Nephron (organoid): ENCODE measurements around the gene PLCL1.
"Not testable (repeated sequence)": the region's sequence is repeated elsewhere in the genome, so short reads cannot be mapped to it uniquely, and the experiment has no call there.

Source experiments
- H3K27ac Mint-ChIP-seq, 3 experiments: 2 replicates each; pipeline ENCODE4 v1.8.0; 2020; ENCODE audit warnings: mixed read lengths in 3 of 3, mild to moderate bottlenecking in 2 of 3, moderate library complexity in 1 of 3
- H3K27me3 Mint-ChIP-seq: 2 replicates; pipeline ENCODE4 v1.8.0; 2021; ENCODE audit warnings: low read depth, mild to moderate bottlenecking, moderate library complexity, mixed read lengths
- H3K36me3 Mint-ChIP-seq: 2 replicates; pipeline ENCODE4 v1.8.0; 2020; ENCODE audit warnings: low read depth, mixed read lengths
- H3K4me1 Mint-ChIP-seq: 2 replicates; pipeline ENCODE4 v1.8.0; 2020; ENCODE audit warnings: mixed read lengths
- H3K4me3 Mint-ChIP-seq, 3 experiments: 2 replicates each; pipeline ENCODE4 v1.8.0; 2020; ENCODE audit warnings: mild to moderate bottlenecking in 3 of 3, mixed read lengths in 3 of 3, moderate library complexity in 2 of 3
- H3K9me3 Mint-ChIP-seq: 2 replicates; pipeline ENCODE4 v1.8.0; 2020; ENCODE audit warnings: mixed read lengths
- TF ChIP-seq, protein P1 (sequence below), 3 experiments: fragments of 200-600 bp; sonication (generic); IDR thresholded peaks; one replicate each; pipeline ENCODE4 v1.5.0; 2021; ENCODE audit warnings: antibody characterized with exemption in 3 of 3; ENCODE audit not compliant: unreplicated experiment in 3 of 3

Gene PLCL1

DNA sequence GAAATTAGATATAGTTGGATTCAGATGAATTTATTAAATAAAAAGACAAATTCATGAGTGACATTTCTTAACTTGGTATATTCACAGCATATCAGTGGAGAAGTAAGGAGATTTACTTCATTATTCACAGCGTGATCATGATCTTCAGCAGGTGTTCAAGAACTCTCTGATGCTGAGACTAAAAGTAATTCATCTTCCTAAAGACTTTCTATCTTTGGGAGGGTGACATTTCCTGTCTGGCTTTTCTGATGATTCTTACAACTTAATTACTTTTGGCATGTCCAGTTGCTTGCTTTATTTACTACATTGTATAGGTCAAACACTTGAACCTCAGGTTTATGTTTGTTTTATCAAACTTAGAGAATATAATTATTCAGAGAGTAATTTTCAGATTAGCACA lies 224.6 kb downstream of the PLCL1 start:
- H3K27ac Mint-ChIP-seq: peak overlapping the region in 1 of 3 experiments; percentile 3
- H3K4me1 Mint-ChIP-seq: peaks cover 17% of the 10 kb centered on the region
- TF ChIP-seq, protein P1, sequence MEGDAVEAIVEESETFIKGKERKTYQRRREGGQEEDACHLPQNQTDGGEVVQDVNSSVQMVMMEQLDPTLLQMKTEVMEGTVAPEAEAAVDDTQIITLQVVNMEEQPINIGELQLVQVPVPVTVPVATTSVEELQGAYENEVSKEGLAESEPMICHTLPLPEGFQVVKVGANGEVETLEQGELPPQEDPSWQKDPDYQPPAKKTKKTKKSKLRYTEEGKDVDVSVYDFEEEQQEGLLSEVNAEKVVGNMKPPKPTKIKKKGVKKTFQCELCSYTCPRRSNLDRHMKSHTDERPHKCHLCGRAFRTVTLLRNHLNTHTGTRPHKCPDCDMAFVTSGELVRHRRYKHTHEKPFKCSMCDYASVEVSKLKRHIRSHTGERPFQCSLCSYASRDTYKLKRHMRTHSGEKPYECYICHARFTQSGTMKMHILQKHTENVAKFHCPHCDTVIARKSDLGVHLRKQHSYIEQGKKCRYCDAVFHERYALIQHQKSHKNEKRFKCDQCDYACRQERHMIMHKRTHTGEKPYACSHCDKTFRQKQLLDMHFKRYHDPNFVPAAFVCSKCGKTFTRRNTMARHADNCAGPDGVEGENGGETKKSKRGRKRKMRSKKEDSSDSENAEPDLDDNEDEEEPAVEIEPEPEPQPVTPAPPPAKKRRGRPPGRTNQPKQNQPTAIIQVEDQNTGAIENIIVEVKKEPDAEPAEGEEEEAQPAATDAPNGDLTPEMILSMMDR (IDR thresholded peaks at IDR 0.05; ENCODE audit: unreplicated experiment in 3 of 3): no peak
- no peaks in the 10 kb centered on the region for H3K27me3 Mint-ChIP-seq
- no peak overlapping the region for H3K4me3 Mint-ChIP-seq
- H3K36me3 Mint-ChIP-seq: no peaks in the 10 kb centered on the region
- no peaks in the 10 kb centered on the region for H3K9me3 Mint-ChIP-seq

DNA sequence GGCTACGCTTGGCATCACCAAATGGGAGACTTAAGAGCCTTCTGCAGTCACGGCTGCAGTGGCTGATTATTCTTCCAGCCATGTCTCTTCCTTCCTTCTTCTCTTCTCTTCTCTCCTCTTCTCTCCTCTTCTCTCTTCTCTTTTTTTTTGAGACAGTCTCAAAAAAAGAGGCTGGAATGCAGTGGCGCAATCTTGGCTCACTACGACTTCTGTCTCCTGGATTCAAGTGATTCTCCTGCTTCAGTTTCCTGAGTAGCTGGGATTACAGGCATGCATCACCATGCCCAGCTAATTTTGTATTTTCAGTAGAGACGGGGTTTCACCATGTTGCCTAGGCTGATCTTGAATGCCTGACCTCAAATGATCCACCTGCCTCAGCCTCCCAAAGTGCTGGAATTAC lies 225.2 kb downstream of the PLCL1 start:
- H3K9me3 Mint-ChIP-seq, H3K4me3 Mint-ChIP-seq, H3K27me3 Mint-ChIP-seq, H3K36me3 Mint-ChIP-seq: not testable (repeated sequence)
- Mint-ChIP-seq H3K4me1 (peaks cover 17% of the 10 kb centered on the region), H3K27ac (peak overlapping the region in 1 of 3 experiments; percentile 3)

DNA sequence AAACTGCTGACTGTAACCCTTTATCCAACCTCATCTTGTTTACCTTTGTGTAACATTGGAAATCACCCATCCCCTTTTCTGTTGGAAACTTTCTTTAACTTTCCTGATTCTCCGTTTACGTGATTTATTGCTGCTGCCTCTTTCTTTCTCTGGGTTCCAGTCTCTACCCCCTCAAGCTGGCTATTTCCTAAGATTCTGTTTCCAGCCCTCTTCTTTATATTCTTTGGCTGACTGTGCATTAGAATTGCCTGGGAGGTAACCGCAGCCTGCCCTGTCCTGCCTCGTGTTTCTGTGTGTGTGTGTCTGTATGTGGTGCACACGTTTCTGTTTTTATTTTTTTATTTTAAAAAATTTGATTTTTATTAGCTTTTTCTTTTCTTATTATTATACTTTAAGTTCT lies 229.2 kb downstream of the PLCL1 start:
- H3K9me3 Mint-ChIP-seq: no peaks in the 10 kb centered on the region
- peaks cover 15% of the 10 kb centered on the region for H3K4me1 Mint-ChIP-seq
- no peak overlapping the region for H3K4me3 Mint-ChIP-seq
- H3K36me3 Mint-ChIP-seq: no peaks in the 10 kb centered on the region
- H3K27ac Mint-ChIP-seq: no peak overlapping the region
- TF ChIP-seq, protein P1 (IDR thresholded peaks at IDR 0.05; ENCODE audit: unreplicated experiment in 3 of 3): no peak
- H3K27me3 Mint-ChIP-seq: no peaks in the 10 kb centered on the region

DNA sequence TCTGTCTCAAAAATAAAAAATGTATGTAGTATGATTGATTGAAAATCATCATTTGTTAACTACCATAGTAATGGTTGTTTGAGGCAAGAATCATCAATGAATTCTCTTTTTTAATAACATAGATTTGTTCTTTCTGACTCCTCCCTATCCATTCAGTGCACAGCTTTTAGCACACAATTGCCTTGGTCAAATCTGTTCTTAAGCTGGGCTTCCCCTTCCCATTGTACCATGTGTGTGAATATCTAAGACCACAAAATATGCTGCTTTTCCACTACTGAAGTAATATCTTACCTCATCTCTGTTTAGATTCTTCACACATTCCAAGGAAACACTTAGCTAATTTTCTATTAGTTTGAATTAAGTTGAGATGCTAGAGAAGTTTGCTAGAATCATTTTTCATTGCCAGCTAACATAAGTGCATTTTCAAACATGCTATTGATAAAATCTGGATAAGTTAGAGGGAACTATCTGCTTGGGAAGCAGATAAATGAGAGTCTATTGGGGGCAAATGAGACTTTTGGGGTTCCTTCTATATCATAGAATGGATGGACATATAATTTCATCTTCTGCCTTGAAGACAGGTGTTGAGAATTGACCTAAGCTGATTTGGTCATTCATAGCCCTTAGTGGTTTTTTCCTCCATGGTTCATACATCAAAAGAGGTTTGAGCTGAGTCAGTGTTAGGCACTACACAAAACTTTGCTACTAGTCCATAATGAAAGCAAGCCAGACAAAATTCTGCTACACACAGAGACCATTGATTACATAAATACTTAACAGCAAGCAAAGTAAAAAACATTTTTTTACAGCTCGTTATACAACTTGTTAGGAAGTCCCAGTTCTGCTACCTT lies 231.9 kb downstream of the PLCL1 start:
- TF ChIP-seq, protein P1 (IDR thresholded peaks at IDR 0.05; ENCODE audit: unreplicated experiment in 3 of 3): no peak
- H3K4me1 Mint-ChIP-seq: no peaks in the 10 kb centered on the region
- H3K9me3 Mint-ChIP-seq: no peaks in the 10 kb centered on the region
- no peak overlapping the region for H3K27ac Mint-ChIP-seq
- H3K27me3 Mint-ChIP-seq: no peaks in the 10 kb centered on the region
- no peaks in the 10 kb centered on the region for H3K36me3 Mint-ChIP-seq
- H3K4me3 Mint-ChIP-seq: no peak overlapping the region

DNA sequence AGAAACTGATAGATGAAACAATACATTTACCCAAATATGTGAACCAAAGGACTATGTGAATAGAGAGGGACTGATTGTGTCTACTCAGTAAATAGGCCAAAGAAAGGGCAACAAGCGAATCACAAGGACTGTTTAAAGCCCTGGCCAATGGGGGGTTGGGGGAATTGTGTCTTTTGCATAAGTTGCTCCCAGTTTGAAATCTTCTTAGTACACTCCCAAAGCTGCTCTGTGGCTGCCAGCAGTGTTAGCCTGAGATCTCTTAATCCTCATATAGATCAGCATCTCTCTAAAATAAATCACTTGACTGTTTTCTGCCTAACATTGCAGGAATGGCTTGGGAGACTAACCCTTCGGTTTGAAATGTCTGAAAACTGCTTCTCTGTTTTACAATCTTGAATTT lies 236.4 kb downstream of the PLCL1 start:
- Mint-ChIP-seq H3K4me1 (no peaks in the 10 kb centered on the region), H3K4me3 (no peak overlapping the region), H3K36me3 (no peaks in the 10 kb centered on the region), H3K27ac (peak overlapping the region in 1 of 3 experiments; percentile 12), H3K27me3 (no peaks in the 10 kb centered on the region), H3K9me3 (no peaks in the 10 kb centered on the region)
- TF ChIP-seq, protein P1 (IDR thresholded peaks at IDR 0.05; ENCODE audit: unreplicated experiment in 3 of 3): no peak

DNA sequence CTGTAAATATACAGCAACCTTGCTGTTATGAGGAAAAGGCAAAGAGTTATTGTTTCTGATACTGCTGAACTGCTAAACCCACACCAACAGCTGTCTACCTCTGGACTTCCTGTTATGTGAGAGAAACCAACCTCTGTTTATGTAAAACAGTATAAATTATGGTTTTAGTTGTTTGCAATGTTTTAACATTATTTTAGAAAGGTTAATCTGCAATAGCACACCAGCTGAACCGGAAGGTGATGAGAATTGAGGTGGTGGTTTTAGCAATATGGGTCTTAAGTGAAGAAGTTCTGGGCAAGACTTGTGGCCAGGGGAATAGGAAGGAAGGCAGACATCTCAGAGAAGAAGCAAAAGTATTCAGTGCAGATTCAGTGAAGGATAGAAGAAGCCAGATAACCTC lies 237.8 kb downstream of the PLCL1 start:
- H3K36me3 Mint-ChIP-seq: no peaks in the 10 kb centered on the region
- H3K27ac Mint-ChIP-seq: no peak overlapping the region
- H3K27me3 Mint-ChIP-seq: no peaks in the 10 kb centered on the region
- H3K4me1 Mint-ChIP-seq: no peaks in the 10 kb centered on the region
- TF ChIP-seq, protein P1 (IDR thresholded peaks at IDR 0.05; ENCODE audit: unreplicated experiment in 3 of 3): no peak
- no peaks in the 10 kb centered on the region for H3K9me3 Mint-ChIP-seq
- H3K4me3 Mint-ChIP-seq: no peak overlapping the region
